ENCODE results near the gene COL11A2.

The COL11A2 gene

DNA sequence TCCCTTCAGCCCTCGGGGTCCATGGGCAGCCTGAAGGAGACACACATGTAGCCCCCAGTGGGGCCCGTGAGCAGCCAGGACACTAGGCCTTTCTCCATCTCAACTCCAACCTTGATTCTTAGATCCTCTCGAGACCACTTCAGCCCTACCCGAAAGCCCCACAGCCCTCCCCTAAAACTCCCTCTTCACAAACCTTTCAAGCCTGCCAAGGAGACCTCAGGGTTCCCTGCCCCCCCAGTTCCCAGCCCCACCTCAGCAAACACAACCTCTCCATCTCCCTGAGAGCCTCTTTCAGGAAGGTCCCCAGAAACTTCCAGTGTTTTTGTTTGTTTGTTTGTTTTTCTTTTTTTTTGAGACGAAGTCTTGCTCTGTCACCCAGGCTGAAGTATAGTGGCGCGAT, 11.1 kb downstream of the COL11A2 start:
- no peaks in the 10 kb centered on the region for H3K4me1 ChIP-seq (ENCODE audit: control insufficient read depth, insufficient read depth, low read length, poor library complexity, severe bottlenecking)
- no peaks in the 10 kb centered on the region for H3K9me3 ChIP-seq (ENCODE audit: control insufficient read depth, low read length)
- H3K36me3 ChIP-seq (ENCODE audit: control insufficient read depth, insufficient read depth, low read length) = no peaks in the 10 kb centered on the region
- H3K4me3 ChIP-seq (ENCODE audit: extremely low read depth, insufficient read depth, low read length, poor library complexity, severe bottlenecking) = no peak overlapping the region
- 83 to 92% methylated on average over 4 of the region's 7 CpGs for WGBS, 2 experiments (ENCODE audit: insufficient coverage in 2 of 2)
- H3K27ac ChIP-seq (ENCODE audit: low read depth, low read length, severe bottlenecking) = no peak overlapping the region

DNA sequence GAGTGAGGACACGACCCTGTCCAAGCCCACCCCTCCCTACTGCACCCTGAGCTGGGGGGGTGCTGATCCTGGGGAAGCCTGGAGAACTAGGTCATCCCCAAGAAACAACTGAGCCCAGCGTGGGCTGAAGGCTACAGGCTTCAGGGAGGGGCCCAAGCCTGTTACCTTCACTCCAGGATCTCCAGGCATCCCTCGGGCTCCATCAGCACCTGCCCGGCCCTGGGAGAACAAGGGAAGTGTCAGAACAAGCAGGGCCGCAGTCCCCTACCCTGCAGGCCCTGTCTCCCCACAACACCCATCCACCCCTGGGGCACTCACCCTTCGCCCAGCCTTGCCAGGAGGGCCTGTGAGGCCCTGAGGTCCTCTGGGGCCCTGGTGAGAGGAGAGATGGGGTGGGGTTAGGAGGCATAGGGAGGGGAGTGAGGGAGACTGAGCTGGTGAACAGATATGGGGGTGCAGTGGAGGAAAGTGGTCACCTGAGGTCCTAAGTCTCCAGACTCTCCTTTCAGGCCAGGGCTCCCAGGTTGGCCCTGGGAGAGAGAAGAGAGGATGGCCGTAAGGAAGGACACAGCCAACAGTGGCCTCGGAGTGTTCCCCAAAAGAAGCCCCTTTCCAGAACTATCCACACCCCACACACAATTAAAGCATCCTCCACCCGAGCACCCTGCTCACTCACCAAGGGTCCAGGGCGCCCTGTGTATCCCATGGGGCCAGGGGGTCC, 13.4 kb downstream of the COL11A2 start:
- 75 to 77% methylated on average over 3 to 5 of the region's 10 CpGs for WGBS, 2 experiments (ENCODE audit: insufficient coverage in 2 of 2)
- H3K27ac ChIP-seq (ENCODE audit: low read depth, low read length, severe bottlenecking) = no peak overlapping the region
- H3K4me1 ChIP-seq (ENCODE audit: control insufficient read depth, insufficient read depth, low read length, poor library complexity, severe bottlenecking) = no peaks in the 10 kb centered on the region
- no peaks in the 10 kb centered on the region for H3K36me3 ChIP-seq (ENCODE audit: control insufficient read depth, insufficient read depth, low read length)
- no peaks in the 10 kb centered on the region for H3K9me3 ChIP-seq (ENCODE audit: control insufficient read depth, low read length)
- no peak overlapping the region for H3K4me3 ChIP-seq (ENCODE audit: extremely low read depth, insufficient read depth, low read length, poor library complexity, severe bottlenecking)

DNA sequence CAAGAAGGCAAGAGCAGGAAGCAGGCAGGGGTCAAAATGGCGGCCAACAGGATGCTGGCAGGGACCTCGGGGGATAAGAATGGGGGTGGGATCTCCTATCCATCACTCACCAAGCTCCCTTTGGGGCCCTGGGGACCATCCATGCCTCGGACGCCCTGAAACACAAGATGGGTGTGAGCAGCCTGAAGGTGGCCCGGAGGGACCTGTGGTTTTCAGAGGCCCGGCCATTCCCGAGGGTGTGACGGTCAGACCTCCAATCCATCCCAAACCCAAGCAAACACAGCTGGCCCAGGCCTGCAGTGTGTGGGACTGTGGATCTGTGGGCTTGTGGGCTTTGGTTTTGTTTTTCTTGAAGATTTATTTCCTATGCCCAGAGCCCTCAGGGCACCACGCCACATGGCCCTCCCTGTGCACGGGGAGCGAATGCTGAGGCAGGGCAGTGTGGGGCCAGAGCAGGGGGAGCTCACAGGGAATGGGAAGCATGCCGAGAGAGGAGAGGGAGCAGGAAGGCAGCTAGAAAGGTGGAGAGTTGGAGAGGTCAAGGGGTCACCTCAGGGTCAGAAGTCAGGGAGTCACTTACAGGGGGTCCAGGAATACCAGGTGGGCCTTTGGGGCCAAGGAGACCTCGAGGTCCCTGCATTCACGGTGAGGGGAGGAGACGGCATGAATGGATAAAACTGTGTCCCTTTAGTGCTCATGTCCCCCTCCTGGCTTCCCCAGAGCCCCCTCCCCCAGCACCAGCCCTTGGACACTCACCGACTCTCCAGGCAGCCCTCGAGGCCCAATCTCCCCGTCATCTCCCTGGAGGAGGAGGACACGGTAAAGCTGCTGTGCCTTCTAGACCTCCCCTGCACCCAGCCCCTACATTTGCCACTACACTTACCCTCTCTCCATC, 14.5 kb downstream of the COL11A2 start:
- Histone ChIP-seq H3K4me1 (ENCODE audit: control insufficient read depth, insufficient read depth, low read length, poor library complexity, severe bottlenecking) (no peaks in the 10 kb centered on the region), H3K4me3 (ENCODE audit: extremely low read depth, insufficient read depth, low read length, poor library complexity, severe bottlenecking) (no peak overlapping the region), H3K27ac (ENCODE audit: low read depth, low read length, severe bottlenecking) (no peak overlapping the region), H3K9me3 (ENCODE audit: control insufficient read depth, low read length) (no peaks in the 10 kb centered on the region), H3K36me3 (ENCODE audit: control insufficient read depth, insufficient read depth, low read length) (no peaks in the 10 kb centered on the region)
- 88 to 91% methylated on average over 12 to 16 of the region's 19 CpGs for WGBS, 2 experiments (ENCODE audit: insufficient coverage in 2 of 2)

DNA sequence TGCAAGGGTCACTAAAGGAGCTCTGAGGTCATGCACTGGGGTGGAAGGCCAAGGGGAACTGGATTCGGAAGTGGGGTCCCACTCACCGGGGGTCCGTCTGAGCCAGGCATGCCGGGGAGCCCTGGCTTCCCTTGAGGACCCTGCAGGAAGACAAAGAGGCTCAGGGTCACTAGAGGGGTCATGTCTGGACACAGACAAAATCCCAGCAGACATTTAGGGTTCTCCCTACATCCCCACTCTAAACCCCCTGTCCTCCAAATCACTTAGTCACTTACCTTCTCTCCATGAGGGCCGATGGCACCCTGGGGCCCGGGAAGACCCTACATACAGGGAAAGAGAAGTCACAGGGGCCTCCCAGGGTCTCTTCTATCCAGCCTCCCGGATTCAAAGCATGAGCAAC, 15.4 kb downstream of the COL11A2 start:
- H3K4me1 ChIP-seq (ENCODE audit: control insufficient read depth, insufficient read depth, low read length, poor library complexity, severe bottlenecking) = no peaks in the 10 kb centered on the region
- H3K9me3 ChIP-seq (ENCODE audit: control insufficient read depth, low read length) = no peaks in the 10 kb centered on the region
- H3K27ac ChIP-seq (ENCODE audit: low read depth, low read length, severe bottlenecking) = no peak overlapping the region
- H3K36me3 ChIP-seq (ENCODE audit: control insufficient read depth, insufficient read depth, low read length) = no peaks in the 10 kb centered on the region
- H3K4me3 ChIP-seq (ENCODE audit: extremely low read depth, insufficient read depth, low read length, poor library complexity, severe bottlenecking) = no peak overlapping the region
- 50 to 93% methylated on average over 1 to 6 of the region's 7 CpGs for WGBS, 2 experiments (ENCODE audit: insufficient coverage in 2 of 2)

DNA sequence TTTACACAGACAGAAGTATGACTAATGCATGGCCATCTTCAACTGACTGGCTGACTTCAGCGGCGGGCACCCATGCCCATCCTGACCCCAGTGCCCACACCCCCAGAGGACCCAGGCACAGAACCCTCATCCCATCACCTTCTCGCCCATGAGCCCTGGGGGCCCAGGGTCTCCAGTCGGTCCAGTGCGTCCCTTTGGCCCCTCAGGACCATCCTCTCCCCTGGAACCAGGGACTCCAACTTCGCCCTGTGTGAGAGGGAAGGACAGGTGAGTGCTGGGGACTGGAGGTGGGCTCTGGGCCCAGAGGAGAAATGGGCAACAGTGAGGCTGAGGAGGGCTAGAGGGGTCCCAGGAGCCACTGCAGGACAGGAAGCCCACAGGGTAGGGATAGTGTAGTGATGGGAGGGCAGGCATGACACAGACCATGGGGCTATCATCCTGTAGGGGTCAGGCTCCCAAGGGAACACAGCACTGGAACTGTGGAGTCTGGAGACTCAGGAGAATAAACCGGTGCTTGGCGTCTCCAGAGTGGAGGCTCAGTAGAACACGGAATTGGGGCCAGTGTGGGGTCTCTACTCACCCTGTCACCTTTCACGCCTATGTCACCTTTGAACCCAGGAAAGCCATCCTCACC, 16.7 kb downstream of the COL11A2 start:
- no peaks in the 10 kb centered on the region for H3K9me3 ChIP-seq (ENCODE audit: control insufficient read depth, low read length)
- no peak overlapping the region for H3K4me3 ChIP-seq (ENCODE audit: extremely low read depth, insufficient read depth, low read length, poor library complexity, severe bottlenecking)
- no peak overlapping the region for H3K27ac ChIP-seq (ENCODE audit: low read depth, low read length, severe bottlenecking)
- no peaks in the 10 kb centered on the region for H3K4me1 ChIP-seq (ENCODE audit: control insufficient read depth, insufficient read depth, low read length, poor library complexity, severe bottlenecking)
- 68 to 86% methylated on average over 5 to 6 of the region's 10 CpGs for WGBS, 2 experiments (ENCODE audit: insufficient coverage in 2 of 2)
- no peaks in the 10 kb centered on the region for H3K36me3 ChIP-seq (ENCODE audit: control insufficient read depth, insufficient read depth, low read length)

DNA sequence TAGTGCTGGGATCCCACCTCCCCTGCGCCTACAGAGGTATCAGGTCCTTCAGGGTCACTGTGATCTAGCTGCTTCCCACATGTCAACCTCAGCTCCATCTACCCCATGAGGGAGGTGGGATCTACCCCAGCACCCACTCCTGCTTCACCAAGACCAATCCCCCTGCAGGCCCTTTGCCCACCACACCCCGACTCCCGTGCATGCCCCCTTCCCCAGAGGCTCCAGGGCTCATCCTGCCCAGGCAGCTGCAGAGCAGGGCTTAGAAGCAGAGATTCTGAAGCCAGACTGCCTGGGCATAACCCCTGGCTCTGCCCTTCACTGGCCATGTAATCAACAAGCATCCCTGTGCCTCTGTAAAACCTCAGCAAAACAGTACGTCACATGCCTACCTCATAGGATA, 17.5 kb downstream of the COL11A2 start:
- Histone ChIP-seq H3K9me3 (ENCODE audit: control insufficient read depth, low read length) (no peaks in the 10 kb centered on the region), H3K27ac (ENCODE audit: low read depth, low read length, severe bottlenecking) (no peak overlapping the region), H3K4me1 (ENCODE audit: control insufficient read depth, insufficient read depth, low read length, poor library complexity, severe bottlenecking) (no peaks in the 10 kb centered on the region), H3K36me3 (ENCODE audit: control insufficient read depth, insufficient read depth, low read length) (no peaks in the 10 kb centered on the region), H3K4me3 (ENCODE audit: extremely low read depth, insufficient read depth, low read length, poor library complexity, severe bottlenecking) (no peak overlapping the region)
- WGBS, 2 experiments (ENCODE audit: insufficient coverage in 2 of 2) = 90 to 97% methylated on average over 2 to 4 of the region's 4 CpGs

DNA sequence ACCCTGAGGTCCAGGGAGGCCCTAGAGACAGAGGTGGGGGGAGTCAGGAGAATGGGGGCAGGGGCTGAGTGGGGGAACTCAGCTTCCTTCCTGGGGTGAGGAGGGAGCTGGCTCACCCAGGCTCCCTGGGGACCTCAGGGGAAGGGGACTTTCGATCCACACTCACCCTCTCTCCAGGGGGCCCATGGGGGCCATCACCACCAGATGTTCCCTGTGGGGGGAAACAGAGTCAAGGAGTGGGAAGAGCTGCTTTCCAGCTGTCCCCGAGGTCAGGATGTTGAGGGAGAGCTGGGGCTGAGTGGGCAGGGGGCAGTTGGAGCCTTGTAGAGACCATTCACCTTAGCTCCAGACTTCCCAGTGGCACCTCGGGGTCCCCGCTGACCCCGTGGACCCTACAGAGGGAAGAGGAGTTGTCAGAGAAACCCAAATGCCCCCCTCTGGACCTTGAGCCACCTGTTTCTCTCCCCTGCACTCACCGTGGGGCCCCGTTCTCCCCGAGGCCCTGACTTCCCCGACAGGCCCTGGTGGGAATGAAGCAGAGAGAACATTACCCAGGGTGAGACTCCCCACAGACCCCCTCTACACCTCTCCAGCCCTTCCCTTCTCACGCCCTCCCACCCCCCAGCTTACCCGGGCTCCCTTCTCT, 18.6 kb downstream of the COL11A2 start:
- 80 to 100% methylated on average over 2 to 3 of the region's 11 CpGs for WGBS, 2 experiments (ENCODE audit: insufficient coverage in 2 of 2)
- H3K9me3 ChIP-seq (ENCODE audit: control insufficient read depth, low read length) = no peaks in the 10 kb centered on the region
- no peak overlapping the region for H3K27ac ChIP-seq (ENCODE audit: low read depth, low read length, severe bottlenecking)
- H3K4me3 ChIP-seq (ENCODE audit: extremely low read depth, insufficient read depth, low read length, poor library complexity, severe bottlenecking) = no peak overlapping the region
- H3K4me1 ChIP-seq (ENCODE audit: control insufficient read depth, insufficient read depth, low read length, poor library complexity, severe bottlenecking) = no peaks in the 10 kb centered on the region
- H3K36me3 ChIP-seq (ENCODE audit: control insufficient read depth, insufficient read depth, low read length) = no peaks in the 10 kb centered on the region

DNA sequence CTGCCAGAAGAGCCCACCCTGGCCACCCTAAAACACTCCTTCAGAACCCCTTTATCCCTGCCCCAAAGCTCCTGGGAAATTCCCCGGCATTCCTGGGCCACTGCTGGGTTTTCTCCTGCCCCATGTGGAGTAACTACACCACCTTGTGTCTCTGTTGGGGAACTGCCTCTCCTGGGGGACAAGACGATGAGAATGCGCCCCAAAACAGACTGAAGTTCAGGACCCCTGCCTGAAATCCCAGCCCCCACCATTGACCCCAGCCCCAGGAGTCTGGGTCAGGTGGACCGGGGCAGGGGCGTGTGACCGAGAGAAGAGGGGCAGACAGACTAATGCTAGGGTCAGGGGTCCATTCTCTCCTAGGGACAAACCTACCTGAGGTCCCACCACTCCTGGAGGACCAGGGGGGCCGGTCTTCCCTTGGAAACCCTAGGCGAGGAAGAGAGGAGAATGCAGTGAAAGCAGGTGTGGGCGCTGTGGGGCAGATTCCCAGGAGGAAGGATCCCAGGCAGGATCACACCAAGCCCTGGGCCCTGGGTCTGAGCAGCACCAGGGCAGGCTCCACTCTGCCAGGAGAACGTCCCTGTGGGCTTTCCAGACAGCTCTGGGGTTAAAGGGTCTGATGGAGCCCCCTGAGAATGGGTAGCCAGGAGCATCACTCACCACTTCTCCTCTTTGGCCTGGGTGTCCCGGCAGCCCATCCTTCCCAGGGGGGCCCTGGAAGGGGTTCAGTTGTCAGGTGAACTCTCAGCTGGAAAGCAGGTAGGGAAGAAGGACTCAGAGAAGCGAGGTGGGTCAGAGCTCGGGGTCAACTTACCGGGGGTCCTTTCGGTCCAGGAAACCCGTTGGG, 19.4 kb downstream of the COL11A2 start:
- no peak overlapping the region for H3K4me3 ChIP-seq (ENCODE audit: extremely low read depth, insufficient read depth, low read length, poor library complexity, severe bottlenecking)
- WGBS, 2 experiments (ENCODE audit: insufficient coverage in 2 of 2) = 69 to 75% methylated on average over 9 to 11 of the region's 16 CpGs

DNA sequence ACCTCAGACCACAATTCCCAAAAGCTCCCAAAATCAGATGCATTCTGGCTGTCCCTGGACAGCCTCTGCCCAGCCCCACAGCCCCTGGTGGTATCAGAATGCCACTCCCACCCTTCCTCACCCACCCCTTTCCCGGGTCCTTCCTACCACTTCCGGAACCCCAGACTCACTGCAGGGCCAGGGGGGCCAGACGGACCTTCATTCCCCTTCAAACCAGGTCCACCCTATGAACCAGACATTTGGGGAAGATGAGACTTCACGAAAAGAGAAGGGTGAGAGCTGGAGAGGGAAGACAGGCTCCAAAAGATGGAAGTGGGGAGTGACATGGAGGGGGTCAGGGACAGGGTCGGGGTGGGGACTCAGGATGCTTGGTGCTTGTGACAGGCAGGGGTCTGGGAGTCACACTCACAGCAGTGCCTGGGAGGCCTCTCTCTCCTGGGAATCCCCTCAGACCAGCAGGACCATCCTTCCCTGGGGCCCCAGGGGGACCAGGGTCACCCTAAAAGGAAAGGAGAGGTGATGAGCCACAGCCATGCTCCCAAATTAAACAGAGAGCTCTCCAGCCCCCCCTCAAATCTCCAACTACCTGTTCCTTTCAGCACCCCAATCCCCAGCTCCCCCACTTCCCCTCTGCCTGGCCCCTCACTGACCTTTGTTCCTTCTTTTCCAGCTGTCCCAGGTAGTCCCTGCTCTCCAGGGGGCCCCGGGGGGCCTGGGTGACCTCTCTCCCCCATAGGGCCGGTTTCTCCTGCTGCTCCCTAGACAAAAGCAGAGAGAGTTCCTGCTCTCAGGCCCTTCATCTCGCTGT, 20.2 kb downstream of the COL11A2 start:
- H3K36me3 ChIP-seq (ENCODE audit: control insufficient read depth, insufficient read depth, low read length) = no peaks in the 10 kb centered on the region
- no peaks in the 10 kb centered on the region for H3K9me3 ChIP-seq (ENCODE audit: control insufficient read depth, low read length)
- 53 to 72% methylated on average over 3 to 5 of the region's 8 CpGs for WGBS, 2 experiments (ENCODE audit: insufficient coverage in 2 of 2)
- H3K4me3 ChIP-seq (ENCODE audit: extremely low read depth, insufficient read depth, low read length, poor library complexity, severe bottlenecking) = no peak overlapping the region
- H3K27ac ChIP-seq (ENCODE audit: low read depth, low read length, severe bottlenecking) = no peak overlapping the region
- no peaks in the 10 kb centered on the region for H3K4me1 ChIP-seq (ENCODE audit: control insufficient read depth, insufficient read depth, low read length, poor library complexity, severe bottlenecking)

More for the DNA sequence above, 19.4 kb downstream of the COL11A2 start:
- Histone ChIP-seq H3K9me3 (ENCODE audit: control insufficient read depth, low read length) (no peaks in the 10 kb centered on the region), H3K27ac (ENCODE audit: low read depth, low read length, severe bottlenecking) (no peak overlapping the region), H3K36me3 (ENCODE audit: control insufficient read depth, insufficient read depth, low read length) (no peaks in the 10 kb centered on the region), H3K4me1 (ENCODE audit: control insufficient read depth, insufficient read depth, low read length, poor library complexity, severe bottlenecking) (no peaks in the 10 kb centered on the region)
